Anterior cingulate cortex (tissue), 58 donors: Measurements from ENCODE around the gene DHX16.
A peak's percentile ranks its signal among the peaks of the same experiment; 100 is the strongest.
"Not testable (repeated sequence)": the region's sequence is repeated elsewhere in the genome, so short reads cannot be mapped to it uniquely, and the experiment has no call there.

Experiments
- DNase-seq, 58 donors: peaks; one replicate each; lab custom pipeline; 2025; lab: John Stamatoyannopoulos, UW

The DHX16 gene

GRCh38 chr6:30672445-30673253 is at the start of gene DHX16:
Gene DHX16, minus strand, starts transcription at chr6:30673006. Its CDS starts 165 bp downstream, at chr6:30672841.
- peak in 57 of 58 donors; percentile 48 to 94 (median 83) for DNase-seq

GRCh38 chr6:30722025-30722279 is 49.1 kb upstream of the DHX16 start:
- not testable (repeated sequence) for DNase-seq

GRCh38 chr6:30721198-30722024 is 48.6 kb upstream of the DHX16 start:
- DNase-seq: peak in 57 of 58 donors; percentile 24 to 90 (median 80)

- peak in 46 of 58 donors; percentile 9 to 69 (median 30) for DNase-seq
Observed at GRCh38 chr6:30720738-30721197, 48.0 kb upstream of the DHX16 start.

- peak; percentile 69 to 99 (median 97) for DNase-seq
Observed at GRCh38 chr6:30719791-30720737, 47.3 kb upstream of the DHX16 start, which contains the start of gene TUBB. Gene TUBB, plus strand, starts transcription at chr6:30720352. Its CDS starts 155 bp downstream, at chr6:30720507.

- no peak for DNase-seq
Observed at GRCh38 chr6:30719356-30719755, 46.5 kb upstream of the DHX16 start.

- DNase-seq: not testable (repeated sequence)
Observed at GRCh38 chr6:30717845-30718720, 45.3 kb upstream of the DHX16 start.

- peak; percentile 85 to 100 (median 99) for DNase-seq
Observed at GRCh38 chr6:30717129-30717844, 44.5 kb upstream of the DHX16 start, which contains the start of gene MDC1. Gene MDC1, minus strand, starts transcription at chr6:30717281. Its CDS starts 2,106 bp downstream, at chr6:30715175.

- no peak for DNase-seq
Observed at GRCh38 chr6:30716879-30717128, 44.0 kb upstream of the DHX16 start.

GRCh38 chr6:30714263-30714662 is 41.5 kb upstream of the DHX16 start:
- no peak for DNase-seq

GRCh38 chr6:30712441-30712945 is 39.7 kb upstream of the DHX16 start:
- DNase-seq: no peak

GRCh38 chr6:30711758-30712380 is 39.1 kb upstream of the DHX16 start:
- no peak for DNase-seq

- no peak for DNase-seq
Observed at GRCh38 chr6:30709101-30709868, 36.5 kb upstream of the DHX16 start.

GRCh38 chr6:30707281-30707850 is 34.6 kb upstream of the DHX16 start:
- no peak for DNase-seq

- DNase-seq: no peak
Observed at GRCh38 chr6:30705620-30706019, 32.8 kb upstream of the DHX16 start.

- DNase-seq: no peak
Observed at GRCh38 chr6:30703821-30704220, 31.0 kb upstream of the DHX16 start.

- DNase-seq: no peak
Observed at GRCh38 chr6:30703011-30703410, 30.2 kb upstream of the DHX16 start.
